ENCODE measurements around the gene SCUBE3. TPM values are rescaled to one million over a fixed set of nuclear protein-coding genes. Genes with fewer than 3 reads are reported as not detected.

Gene SCUBE3
- total and polyA plus RNA-seq, 2 of the 13 experiments (the other 11 are each of a cell fraction or from before 2014, with no cell fraction given) = not detected

GRCh38 chr6:35259194-35259947, 45.6 kb downstream of the SCUBE3 start, which contains the start of gene ZNF76 (continued):
- TF ChIP-seq, protein P1, sequence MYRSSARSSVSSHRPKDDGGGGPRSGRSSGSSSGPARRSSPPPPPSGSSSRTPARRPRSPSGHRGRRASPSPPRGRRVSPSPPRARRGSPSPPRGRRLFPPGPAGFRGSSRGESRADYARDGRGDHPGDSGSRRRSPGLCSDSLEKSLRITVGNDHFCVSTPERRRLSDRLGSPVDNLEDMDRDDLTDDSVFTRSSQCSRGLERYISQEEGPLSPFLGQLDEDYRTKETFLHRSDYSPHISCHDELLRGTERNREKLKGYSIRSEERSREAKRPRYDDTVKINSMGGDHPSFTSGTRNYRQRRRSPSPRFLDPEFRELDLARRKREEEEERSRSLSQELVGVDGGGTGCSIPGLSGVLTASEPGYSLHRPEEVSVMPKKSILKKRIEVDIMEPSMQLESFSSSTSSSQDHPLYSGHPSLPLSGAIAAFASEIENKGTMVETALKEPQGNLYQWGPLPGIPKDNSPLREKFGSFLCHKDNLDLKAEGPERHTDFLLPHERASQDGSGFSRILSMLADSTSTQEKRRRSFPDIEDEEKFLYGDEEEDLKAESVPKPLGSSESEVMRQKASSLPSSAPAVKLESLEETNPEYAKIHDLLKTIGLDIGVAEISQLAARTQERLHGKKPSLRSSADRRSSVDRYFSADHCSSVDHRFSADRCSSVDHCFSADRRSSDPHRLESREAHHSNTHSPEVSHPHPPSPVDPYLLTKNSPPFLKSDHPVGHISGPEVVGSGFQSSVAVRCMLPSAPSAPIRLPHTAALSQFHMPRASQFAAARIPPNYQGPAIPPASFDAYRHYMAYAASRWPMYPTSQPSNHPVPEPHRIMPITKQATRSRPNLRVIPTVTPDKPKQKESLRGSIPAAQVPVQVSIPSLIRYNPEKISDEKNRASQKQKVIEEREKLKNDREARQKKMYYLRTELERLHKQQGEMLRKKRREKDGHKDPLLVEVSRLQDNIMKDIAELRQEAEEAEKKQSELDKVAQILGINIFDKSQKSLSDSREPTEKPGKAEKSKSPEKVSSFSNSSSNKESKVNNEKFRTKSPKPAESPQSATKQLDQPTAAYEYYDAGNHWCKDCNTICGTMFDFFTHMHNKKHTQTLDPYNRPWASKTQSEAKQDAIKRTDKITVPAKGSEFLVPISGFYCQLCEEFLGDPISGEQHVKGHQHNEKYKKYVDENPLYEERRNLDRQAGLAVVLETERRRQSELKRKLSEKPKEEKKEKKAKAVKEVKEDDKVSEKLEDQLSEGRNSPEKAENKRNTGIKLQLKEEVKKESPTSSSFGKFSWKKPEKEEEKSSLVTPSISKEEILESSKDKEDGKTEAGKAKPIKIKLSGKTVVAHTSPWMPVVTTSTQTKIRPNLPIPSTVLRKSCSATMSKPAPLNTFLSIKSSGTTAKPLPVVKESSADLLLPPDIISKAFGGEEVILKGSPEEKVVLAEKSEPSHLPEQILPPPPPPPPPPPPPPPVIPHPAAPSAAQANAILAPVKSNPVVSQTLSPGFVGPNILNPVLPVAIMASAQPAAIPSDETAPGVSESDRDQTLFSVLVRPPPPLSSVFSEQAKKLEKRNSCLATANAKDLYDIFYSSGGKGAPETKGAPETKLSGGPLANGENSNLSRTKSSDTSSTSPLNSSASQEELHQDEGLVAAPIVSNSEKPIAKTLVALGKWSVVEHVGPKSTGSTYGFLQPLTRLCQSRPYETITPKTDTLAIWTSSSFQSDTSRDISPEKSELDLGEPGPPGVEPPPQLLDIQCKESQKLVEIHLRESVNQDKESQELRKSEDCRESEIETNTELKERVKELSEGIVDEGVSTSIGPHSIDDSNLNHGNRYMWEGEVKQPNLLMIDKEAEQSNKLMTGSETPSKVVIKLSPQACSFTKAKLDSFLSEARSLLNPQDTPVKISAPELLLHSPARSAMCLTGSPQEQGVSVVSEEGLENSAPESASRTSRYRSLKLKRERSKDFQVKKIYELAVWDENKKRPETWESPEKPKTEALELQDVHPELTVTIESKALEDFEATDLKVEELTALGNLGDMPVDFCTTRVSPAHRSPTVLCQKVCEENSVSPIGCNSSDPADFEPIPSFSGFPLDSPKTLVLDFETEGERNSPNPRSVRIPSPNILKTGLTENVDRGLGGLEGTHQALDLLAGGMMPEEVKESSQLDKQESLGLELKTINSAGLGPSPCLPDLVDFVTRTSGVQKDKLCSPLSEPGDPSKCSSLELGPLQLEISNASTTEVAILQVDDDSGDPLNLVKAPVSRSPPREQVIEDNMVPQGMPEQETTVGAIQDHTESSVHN (CRISPR knock-in tag; IDR thresholded peaks at IDR 0.05) = no peak
- TF ChIP-seq ZNF773 (CRISPR knock-in tag; IDR thresholded peaks at IDR 0.05; ENCODE audit: borderline replicate concordance) (peak; percentile 25; the same call in 1 of the 2 replicates), SPEN (CRISPR knock-in tag; IDR thresholded peaks at IDR 0.05; ENCODE audit: low read depth) (peak; percentile 96), GATAD2A (CRISPR knock-in tag; IDR thresholded peaks at IDR 0.05) (peak; percentile 83), ARID3A (IDR thresholded peaks at IDR 0.05; ENCODE audit: low read depth, low read length) (peak; percentile 53; the same call in 1 of the 2 replicates), SP2 (CRISPR knock-in tag; IDR thresholded peaks at IDR 0.05) (no peak; the same call in 1 of the 2 replicates), ZNF124 (CRISPR knock-in tag; IDR thresholded peaks at IDR 0.05) (peak; percentile 86), ZNF256 (CRISPR knock-in tag; conservative IDR thresholded peaks at IDR 0.05) (peak; percentile 85), E2F2 (CRISPR knock-in tag; IDR thresholded peaks at IDR 0.05; ENCODE audit: borderline replicate concordance) (peak; percentile 93), DNMT1 (CRISPR knock-in tag; IDR thresholded peaks at IDR 0.05) (peak; percentile 92), ZNF317 (CRISPR knock-in tag; IDR thresholded peaks at IDR 0.05) (peak; percentile 41; the same call in 1 of the 2 replicates), SCMH1 (CRISPR knock-in tag; IDR thresholded peaks at IDR 0.05; ENCODE audit: borderline replicate concordance) (no peak), FLYWCH1 (CRISPR knock-in tag; IDR thresholded peaks at IDR 0.05) (peak; percentile 93; the same call in 1 of the 2 replicates), MEIS2 (CRISPR knock-in tag; IDR thresholded peaks at IDR 0.05) (peak; percentile 81), PTBP1 (IDR thresholded peaks at IDR 0.05; ENCODE audit: low read depth, low read length, poor library complexity, severe bottlenecking) (peak; percentile 99), HIVEP1 (CRISPR knock-in tag; IDR thresholded peaks at IDR 0.05) (peak; percentile 94), ZNF550 (CRISPR knock-in tag; IDR thresholded peaks at IDR 0.05; ENCODE audit: borderline replicate concordance) (no peak), NFYB (CRISPR knock-in tag; IDR thresholded peaks at IDR 0.05) (peak; percentile 67), HMG20A (CRISPR knock-in tag; IDR thresholded peaks at IDR 0.05; ENCODE audit: borderline replicate concordance) (no peak; the same call in 1 of the 2 replicates), RFX5 (IDR thresholded peaks at IDR 0.05; ENCODE audit: low read depth, low read length) (peak; percentile 84)
